Parathyroid adenoma (tissue), 2 donors: ENCODE measurements around the gene PGAM5.

Source experiments
- H2AFZ ChIP-seq: fragments of 300-600 bp; sonication (generic); one replicate; pipeline ENCODE4 v1.7.0; 2017; ENCODE audit warnings: antibody characterized with exemption, mild to moderate bottlenecking
- H3K27ac ChIP-seq: fragments of 300-600 bp; sonication (generic); one replicate; pipeline ENCODE4 v1.7.0; 2017
- H3K27me3 ChIP-seq: fragments of 300-600 bp; sonication (generic); one replicate; pipeline ENCODE4 v1.7.0; 2017; ENCODE audit warnings: low read length; ENCODE audit not compliant: control insufficient read depth, insufficient read depth
- H3K36me3 ChIP-seq: fragments of 300-600 bp; sonication (generic); one replicate; pipeline ENCODE4 v1.7.0; 2017; ENCODE audit warnings: low read length; ENCODE audit not compliant: control insufficient read depth, insufficient read depth
- H3K4me1 ChIP-seq: fragments of 300-600 bp; sonication (generic); one replicate; pipeline ENCODE4 v1.7.0; 2017; ENCODE audit warnings: control low read depth
- H3K4me2 ChIP-seq: fragments of 300-600 bp; sonication (generic); one replicate; pipeline ENCODE4 v1.7.0; 2017; ENCODE audit warnings: low read length
- H3K4me3 ChIP-seq: fragments of 300-600 bp; sonication (generic); one replicate; pipeline ENCODE4 v1.7.0; 2017; ENCODE audit warnings: low read depth, low read length
- H3K79me2 ChIP-seq: fragments of 300-600 bp; sonication (generic); one replicate; pipeline ENCODE4 v1.7.0; 2017; ENCODE audit warnings: control low read depth
- H3K9ac ChIP-seq: fragments of 300-600 bp; sonication (generic); one replicate; pipeline ENCODE4 v1.7.0; 2017; ENCODE audit warnings: mild to moderate bottlenecking
- H3K9me3 ChIP-seq: fragments of 300-600 bp; sonication (generic); one replicate; pipeline ENCODE4 v1.7.0; 2017; ENCODE audit warnings: low read length; ENCODE audit not compliant: control insufficient read depth
- CTCF ChIP-seq: fragments of 300-600 bp; sonication (generic); IDR thresholded peaks from one replicate; pipeline ENCODE4 v1.7.0; 2017; ENCODE audit warnings: antibody characterized with exemption, mild to moderate bottlenecking
- donor health status: primary hyperparathyroidism.

Gene PGAM5

GRCh38 chr12:132695431-132695830 lies 15.2 kb upstream of the PGAM5 start:
- no peak for TF ChIP-seq CTCF
- Histone ChIP-seq H3K27me3 (no peaks in the 10 kb centered on the region), H3K4me2 (no peak overlapping the region), H3K9ac (no peak overlapping the region), H2AFZ (no peak overlapping the region), H3K79me2 (no peaks in the 10 kb centered on the region), H3K27ac (no peak overlapping the region), H3K36me3 (no peaks in the 10 kb centered on the region), H3K4me3 (no peak overlapping the region), H3K4me1 (no peaks in the 10 kb centered on the region), H3K9me3 (no peaks in the 10 kb centered on the region)

- Histone ChIP-seq H3K9ac (no peak overlapping the region), H3K79me2 (no peaks in the 10 kb centered on the region), H3K4me1 (no peaks in the 10 kb centered on the region), H3K27me3 (no peaks in the 10 kb centered on the region), H3K4me3 (no peak overlapping the region), H2AFZ (no peak overlapping the region), H3K4me2 (no peak overlapping the region), H3K27ac (no peak overlapping the region), H3K9me3 (no peaks in the 10 kb centered on the region), H3K36me3 (no peaks in the 10 kb centered on the region)
- no peak for TF ChIP-seq CTCF
These were observed 12.3 kb upstream of the PGAM5 start for GRCh38 chr12:132698341-132698740.

- H3K36me3 ChIP-seq, result no peaks in the 10 kb centered on the region
- no peaks in the 10 kb centered on the region for H3K9me3 ChIP-seq
- H3K9ac ChIP-seq, result no peak overlapping the region
These were observed 10.3 kb upstream of the PGAM5 start for GRCh38 chr12:132700212-132700822.

GRCh38 chr12:132702640-132703039 lies 8.0 kb upstream of the PGAM5 start:
- Histone ChIP-seq H2AFZ (no peak overlapping the region), H3K9me3 (no peaks in the 10 kb centered on the region), H3K79me2 (no peaks in the 10 kb centered on the region), H3K27me3 (no peaks in the 10 kb centered on the region), H3K36me3 (no peaks in the 10 kb centered on the region), H3K9ac (no peak overlapping the region), H3K4me2 (no peak overlapping the region), H3K27ac (no peak overlapping the region), H3K4me1 (no peaks in the 10 kb centered on the region), H3K4me3 (no peak overlapping the region)
- no peak for TF ChIP-seq CTCF

More at GRCh38 chr12:132700212-132700822, 10.3 kb upstream of the PGAM5 start:
- Histone ChIP-seq H3K4me1 (no peaks in the 10 kb centered on the region), H3K4me2 (no peak overlapping the region), H3K4me3 (no peak overlapping the region), H3K79me2 (no peaks in the 10 kb centered on the region), H3K27me3 (no peaks in the 10 kb centered on the region), H2AFZ (no peak overlapping the region), H3K27ac (no peak overlapping the region)
- TF ChIP-seq CTCF, result no peak

GRCh38 chr12:132703641-132704040 lies 7.0 kb upstream of the PGAM5 start:
- no peak overlapping the region for H3K4me3 ChIP-seq
- no peaks in the 10 kb centered on the region for H3K9me3 ChIP-seq
- no peak overlapping the region for H2AFZ ChIP-seq
- H3K9ac ChIP-seq, result no peak overlapping the region
- TF ChIP-seq CTCF, result no peak
- no peak overlapping the region for H3K4me2 ChIP-seq
- no peaks in the 10 kb centered on the region for H3K27me3 ChIP-seq
- no peaks in the 10 kb centered on the region for H3K4me1 ChIP-seq
- H3K27ac ChIP-seq, result no peak overlapping the region
- no peaks in the 10 kb centered on the region for H3K79me2 ChIP-seq
- no peaks in the 10 kb centered on the region for H3K36me3 ChIP-seq
